Psoas muscle (tissue), 8 donors: ENCODE measurements around the gene C17orf75. TPM values are rescaled to one million over a fixed set of nuclear protein-coding genes. Genes with fewer than 3 reads are reported as not detected.
"Not testable (repeated sequence)": the region's sequence is repeated elsewhere in the genome, so short reads cannot be mapped to it uniquely, and the experiment has no call there.

Experiments
- ATAC-seq, 4 donors: fragments of 200-7000 bp; cut with Tn5 transposase; one replicate each; pipeline ENCODE4 v1.9.1; 2020; ENCODE audit warnings: moderate library complexity in 3 of 4, mild to moderate bottlenecking in 2 of 4
- DNase-seq, 2 donors: peaks; one replicate each; pipeline ENCODE4 v3.0.0-alpha.2; 2020
- H3K27ac ChIP-seq: fragments of 200-600 bp; one replicate; pipeline ENCODE4 v1.8.0; 2022
- H3K27me3 ChIP-seq, 3 donors: fragments of 200-600 bp in 1 of 3; one replicate each; pipeline versions ENCODE4 v1.6.1 to v1.8.0; 2013 to 2022; ENCODE audit warnings: low read length in 2 of 3, mild to moderate bottlenecking in 2 of 3, moderate library complexity in 1 of 3; ENCODE audit not compliant: insufficient read depth in 3 of 3
- H3K36me3 ChIP-seq, 2 donors: fragments of 200-600 bp in 1 of 2; one replicate each; pipeline versions ENCODE4 v1.6.1 to v1.8.0; 2013 to 2022; ENCODE audit warnings: low read depth in 1 of 2, mild to moderate bottlenecking in 1 of 2, moderate library complexity in 1 of 2; ENCODE audit not compliant: insufficient read depth in 1 of 2
- H3K4me1 ChIP-seq: fragments of 200-600 bp; one replicate; pipeline ENCODE4 v1.8.0; 2022
- H3K4me3 ChIP-seq: fragments of 200-600 bp; one replicate; pipeline ENCODE4 v1.8.0; 2022; ENCODE audit warnings: mild to moderate bottlenecking
- H3K9me3 ChIP-seq: fragments of 200-600 bp; one replicate; pipeline ENCODE4 v1.8.0; 2022
- WGBS, 3 donors: extraction: QIAGEN DNeasy Blood & Tissue Kit; methylation state at CpG; one replicate each; pipeline versions ENCODE4 v1.1.6 to v1.1.7; 2013; 5-methylcytosine and 5-hydroxymethylcytosine counted together
- intact Hi-C, 2 donors: fragments of 100-400 bp; cut with DNase I; formaldehyde crosslinking; loops; one replicate each; pipeline versions ENCODE4 v1.11.0 to v1.14.2; 2022
- polyA plus RNA-seq, 3 donors: library from polyadenylated mRNA; stranded (reverse); fragments of 200-250 nt; gene quantifications; one replicate each; pipeline ENCODE4 v1.2.3, GENCODE V29; 2013
- total RNA-seq, 4 donors: library from RNA; stranded (reverse); fragmentation: NEBNext Ultra II Directional in 2 of 4; extraction: Animal tissue kit (Norgen Biotek cat#: 25700) in 2 of 4; gene quantifications; one replicate each; pipeline versions ENCODE4 v1.2.1 to v1.2.4, GENCODE V29; 2021 to 2023
- TF ChIP-seq, protein P1 (sequence below): fragments of 200-600 bp; IDR thresholded peaks from one replicate; pipeline ENCODE4 v1.8.0; 2022; ENCODE audit warnings: antibody characterized with exemption
- donor health status: healthy with polysubstance abuse.
- donor health status: DM: no; HTN: no; CAD: no; lungs with moderate emphysema.
- donor health status: Bipolar disorder and iron deficiency.
- donor health status: healthy.
- donor health status: DM: yes; HTN: yes; CAD: no.
- donor health status: DM: no; HTN: no; CAD: no.
- donor health status: DM: no; HTN: no; CAD: no.
- donor health status: DM: yes; HTN: yes; CAD: no.

Gene C17orf75
- total and polyA plus RNA-seq, 7 donors = 6.1 to 17.8 (median 14.6) TPM

DNA sequence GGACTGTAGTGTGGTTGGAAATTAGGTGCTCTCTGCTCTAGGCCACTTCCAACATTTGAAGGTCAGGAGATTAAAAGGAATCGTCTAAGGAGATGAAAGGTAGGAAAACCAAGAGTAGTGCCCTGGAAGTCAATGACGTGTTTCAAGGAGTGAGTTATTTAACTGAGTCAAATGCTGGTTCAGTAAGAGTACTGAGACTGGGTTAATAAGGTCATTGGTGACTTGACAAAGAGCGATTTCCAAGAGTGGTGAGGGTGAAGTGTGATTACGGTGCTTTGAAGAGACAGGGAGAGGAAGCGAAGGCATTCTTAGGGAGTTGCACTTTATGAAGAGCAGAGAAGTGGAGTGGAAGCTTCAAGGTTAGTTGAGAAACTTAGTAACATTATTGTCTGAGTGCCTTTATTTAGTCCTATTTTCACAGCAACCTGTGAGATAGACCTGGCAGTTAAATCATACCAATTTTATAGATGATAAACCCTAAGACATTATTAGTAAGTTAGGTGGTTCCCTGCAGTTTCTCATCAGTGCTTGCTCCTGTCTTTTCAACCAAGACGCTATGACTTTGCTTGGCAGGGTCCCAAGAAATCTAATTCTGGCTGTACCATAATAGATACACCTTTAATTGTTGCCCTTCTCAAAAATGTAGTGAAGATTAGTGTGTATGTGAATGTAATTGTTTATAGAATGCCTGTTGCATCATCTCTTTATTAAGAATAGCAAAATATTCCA lies 13.8 kb upstream of the C17orf75 start:
- peaks cover 54% of the 10 kb centered on the region for H3K4me1 ChIP-seq

DNA sequence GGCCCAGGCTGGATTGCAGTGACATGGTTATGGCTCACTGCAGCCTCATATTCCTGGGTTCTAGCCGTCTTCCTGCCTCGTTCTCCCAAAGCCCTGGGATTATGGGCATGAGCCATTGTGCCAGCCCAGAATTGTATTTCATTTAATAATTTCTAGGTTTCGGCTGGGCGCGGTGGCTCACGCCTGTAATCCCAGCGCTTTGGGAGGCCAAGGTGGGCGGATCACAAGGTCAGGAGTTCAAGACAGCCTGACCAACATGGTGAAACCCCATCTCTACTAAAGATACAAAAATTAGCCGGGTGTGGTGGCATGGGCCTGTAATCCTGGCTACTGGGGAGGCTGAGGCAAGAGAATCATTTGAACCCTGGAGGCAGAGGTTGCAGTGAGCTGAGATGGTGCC lies 10.8 kb upstream of the C17orf75 start:
- intact Hi-C loops, ATAC-seq, H3K9me3 ChIP-seq, H3K27me3 ChIP-seq, H3K27ac ChIP-seq, DNase-seq: not testable (repeated sequence)
- H3K4me3 ChIP-seq = peak overlapping the region; percentile 90
- peaks cover 59% of the 10 kb centered on the region for H3K4me1 ChIP-seq
- peaks cover 9 to 61% of the 10 kb centered on the region in 2 donors for H3K36me3 ChIP-seq
- 87 to 90% (median 90%) methylated on average over 9 of the region's 9 CpGs for WGBS, 3 donors

More for the DNA sequence above, 13.8 kb upstream of the C17orf75 start:
- peak in 3 of 4 donors; percentile 28 to 59 (median 54) for ATAC-seq
- TF ChIP-seq, protein P1, sequence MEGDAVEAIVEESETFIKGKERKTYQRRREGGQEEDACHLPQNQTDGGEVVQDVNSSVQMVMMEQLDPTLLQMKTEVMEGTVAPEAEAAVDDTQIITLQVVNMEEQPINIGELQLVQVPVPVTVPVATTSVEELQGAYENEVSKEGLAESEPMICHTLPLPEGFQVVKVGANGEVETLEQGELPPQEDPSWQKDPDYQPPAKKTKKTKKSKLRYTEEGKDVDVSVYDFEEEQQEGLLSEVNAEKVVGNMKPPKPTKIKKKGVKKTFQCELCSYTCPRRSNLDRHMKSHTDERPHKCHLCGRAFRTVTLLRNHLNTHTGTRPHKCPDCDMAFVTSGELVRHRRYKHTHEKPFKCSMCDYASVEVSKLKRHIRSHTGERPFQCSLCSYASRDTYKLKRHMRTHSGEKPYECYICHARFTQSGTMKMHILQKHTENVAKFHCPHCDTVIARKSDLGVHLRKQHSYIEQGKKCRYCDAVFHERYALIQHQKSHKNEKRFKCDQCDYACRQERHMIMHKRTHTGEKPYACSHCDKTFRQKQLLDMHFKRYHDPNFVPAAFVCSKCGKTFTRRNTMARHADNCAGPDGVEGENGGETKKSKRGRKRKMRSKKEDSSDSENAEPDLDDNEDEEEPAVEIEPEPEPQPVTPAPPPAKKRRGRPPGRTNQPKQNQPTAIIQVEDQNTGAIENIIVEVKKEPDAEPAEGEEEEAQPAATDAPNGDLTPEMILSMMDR = no peak
- peak overlapping the region; percentile 46 for H3K4me3 ChIP-seq
- H3K9me3 ChIP-seq = no peaks in the 10 kb centered on the region
- no peaks in the 10 kb centered on the region for H3K27me3 ChIP-seq
- intact Hi-C loops = no loop called here
- peak overlapping the region; percentile 32 for H3K27ac ChIP-seq
- no peak for DNase-seq
- H3K36me3 ChIP-seq = peaks cover 13 to 92% of the 10 kb centered on the region in 2 donors
- 44 to 50% (median 45%) methylated on average over 6 of the region's 6 CpGs for WGBS, 3 donors

DNA sequence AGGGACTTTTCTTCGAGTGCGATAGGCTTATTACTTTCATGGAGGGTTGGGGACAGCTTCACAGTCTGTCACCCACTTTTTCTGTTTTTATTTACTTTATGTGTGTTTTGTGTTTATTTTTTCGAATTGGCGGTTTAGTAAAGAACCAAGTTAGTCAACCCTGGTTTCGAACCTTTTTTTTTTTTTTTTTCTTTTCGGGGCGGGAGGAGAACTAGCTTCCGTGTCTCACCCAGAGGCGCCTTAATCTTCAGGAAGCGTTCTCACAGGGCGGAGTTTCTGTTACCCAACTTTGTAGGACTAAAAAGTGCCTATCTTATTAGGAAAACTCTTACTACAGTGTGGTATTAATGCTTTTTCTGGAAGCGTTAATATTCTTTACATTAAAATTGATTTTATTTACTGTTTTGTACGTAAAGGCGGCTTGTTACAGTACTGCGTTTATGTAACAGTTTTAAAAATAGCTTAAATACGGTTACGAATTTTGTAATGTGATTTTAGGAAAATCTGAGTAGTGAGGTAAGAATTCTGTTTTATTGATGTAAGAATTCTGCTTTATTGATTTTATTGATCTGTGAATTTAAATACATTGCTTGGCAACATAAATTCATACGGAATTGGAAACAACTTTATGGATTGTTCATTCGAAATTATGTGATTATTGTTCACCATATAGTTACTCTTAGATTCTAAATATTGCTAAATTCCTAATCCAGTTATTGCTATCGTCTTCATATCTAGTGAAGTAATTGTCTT lies 8.9 kb upstream of the C17orf75 start:
- Histone ChIP-seq H3K27ac (peak overlapping the region; percentile 98), H3K27me3 (no peaks in the 10 kb centered on the region), H3K4me1 (peaks cover 48% of the 10 kb centered on the region), H3K9me3 (no peaks in the 10 kb centered on the region), H3K36me3 (peaks cover 9 to 42% of the 10 kb centered on the region in 2 donors), H3K4me3 (peak overlapping the region; percentile 90)
- no peak for DNase-seq
- 0% methylated on average over 20 of the region's 20 CpGs for WGBS, 3 donors
- intact Hi-C loops = no loop called here
- TF ChIP-seq, protein P1 = no peak
- ATAC-seq = peak; percentile 28 to 68 (median 54)

DNA sequence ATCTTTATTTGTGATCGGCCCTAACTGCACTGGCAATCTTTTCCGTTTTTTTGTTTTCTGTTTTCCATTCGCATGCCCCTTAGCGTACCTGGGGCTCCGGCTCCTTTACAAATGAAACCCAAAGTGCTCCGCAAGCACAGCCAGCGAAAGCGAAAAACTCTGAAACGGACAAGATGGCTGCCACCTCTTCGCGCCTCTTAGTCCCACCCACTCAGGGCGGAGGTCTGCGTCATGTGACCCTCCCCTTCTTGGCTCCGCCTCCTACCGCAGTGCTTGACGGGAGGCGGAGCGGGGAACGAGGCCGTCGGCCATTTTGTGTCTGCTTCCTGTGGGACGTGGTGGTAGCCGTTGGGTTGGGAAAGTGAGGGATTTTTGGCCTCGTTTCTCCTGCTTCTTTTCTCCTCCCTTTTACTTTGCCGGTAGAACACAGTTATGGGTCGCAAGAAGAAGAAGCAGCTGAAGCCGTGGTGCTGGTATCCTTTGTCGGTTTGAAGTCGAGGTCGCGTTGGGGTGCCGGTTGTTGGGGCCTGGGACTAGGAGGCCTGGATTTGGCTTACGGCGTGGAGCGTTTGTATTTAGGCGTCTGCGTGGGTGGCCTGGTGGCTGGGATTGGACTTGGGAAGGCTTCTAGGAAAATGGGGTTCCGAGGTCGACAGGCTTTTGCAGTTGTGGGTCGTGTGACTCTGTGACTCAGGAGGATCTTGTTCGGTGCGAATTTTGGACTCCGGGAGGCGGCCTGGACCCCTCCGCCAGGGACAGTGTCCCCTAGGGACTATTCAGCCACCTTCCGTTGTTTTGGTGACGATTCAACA lies 8.1 kb upstream of the C17orf75 start, which contains the start of gene ZNF207:
Gene ZNF207, plus strand, starts transcription at position 304 of the 812 bp plus-strand sequence. Its CDS starts 129 bp downstream, at position 433.
- H3K27ac ChIP-seq = peak within 1 kb of the TSS; percentile 98
- no peaks in the 10 kb centered on the region for H3K9me3 ChIP-seq
- ATAC-seq (peak; percentile 98 to 99 (median 99)), DNase-seq (peak; percentile 95 to 97)
- peaks cover 40% of the 10 kb centered on the region for H3K4me1 ChIP-seq
- WGBS, 3 donors = 0 to 1% (median 0%) methylated on average over 47 of the region's 47 CpGs
- intact Hi-C loops = no loop called here
- peaks cover 9 to 35% of the 10 kb centered on the region in 2 donors for H3K36me3 ChIP-seq
- peak within 1 kb of the TSS; percentile 90 for H3K4me3 ChIP-seq
- TF ChIP-seq, protein P1 = no peak
- H3K27me3 ChIP-seq = no peaks in the 10 kb centered on the region
